ENCODE data around the gene FOXN3.

DNA sequence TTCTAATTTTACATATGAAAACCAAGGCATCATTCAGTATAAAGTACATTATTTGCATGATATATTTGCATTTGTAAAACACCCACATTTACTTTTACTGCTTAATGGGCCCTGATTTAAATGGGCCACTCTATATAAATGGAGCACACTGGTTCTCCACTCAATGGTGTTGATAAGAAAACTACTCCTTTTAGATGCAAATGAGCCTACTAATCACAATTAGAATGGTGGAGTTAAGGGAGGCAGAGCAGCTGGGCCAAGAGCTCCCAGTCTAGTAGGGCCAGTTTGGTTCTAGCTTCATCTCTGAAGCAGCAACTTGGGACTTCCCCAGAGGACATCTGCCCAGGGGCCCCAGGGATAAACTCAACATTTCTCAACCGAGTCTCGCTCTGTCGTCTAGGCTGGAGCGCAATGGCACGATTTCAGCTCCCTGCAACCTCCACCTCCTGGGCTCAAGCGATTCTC is 120.7 kb downstream of the FOXN3 start:
- TF ChIP-seq, protein P1, sequence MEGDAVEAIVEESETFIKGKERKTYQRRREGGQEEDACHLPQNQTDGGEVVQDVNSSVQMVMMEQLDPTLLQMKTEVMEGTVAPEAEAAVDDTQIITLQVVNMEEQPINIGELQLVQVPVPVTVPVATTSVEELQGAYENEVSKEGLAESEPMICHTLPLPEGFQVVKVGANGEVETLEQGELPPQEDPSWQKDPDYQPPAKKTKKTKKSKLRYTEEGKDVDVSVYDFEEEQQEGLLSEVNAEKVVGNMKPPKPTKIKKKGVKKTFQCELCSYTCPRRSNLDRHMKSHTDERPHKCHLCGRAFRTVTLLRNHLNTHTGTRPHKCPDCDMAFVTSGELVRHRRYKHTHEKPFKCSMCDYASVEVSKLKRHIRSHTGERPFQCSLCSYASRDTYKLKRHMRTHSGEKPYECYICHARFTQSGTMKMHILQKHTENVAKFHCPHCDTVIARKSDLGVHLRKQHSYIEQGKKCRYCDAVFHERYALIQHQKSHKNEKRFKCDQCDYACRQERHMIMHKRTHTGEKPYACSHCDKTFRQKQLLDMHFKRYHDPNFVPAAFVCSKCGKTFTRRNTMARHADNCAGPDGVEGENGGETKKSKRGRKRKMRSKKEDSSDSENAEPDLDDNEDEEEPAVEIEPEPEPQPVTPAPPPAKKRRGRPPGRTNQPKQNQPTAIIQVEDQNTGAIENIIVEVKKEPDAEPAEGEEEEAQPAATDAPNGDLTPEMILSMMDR (conservative IDR thresholded peaks at IDR 0.05 in 1 of 2, IDR thresholded peaks at IDR 0.05 in 1 of 2; ENCODE audit: low read depth in 1 of 2, low read length in 2 of 2): no peak
- TF ChIP-seq EZH2 (IDR thresholded peaks at IDR 0.05; ENCODE audit: low read length, missing control alignments): no peak
